SU-DHL-6 (cell line): ENCODE measurements around the gene IL22.

Source experiments
- H2AFZ ChIP-seq: fragments of 200-600 bp; sonication (generic); 2 replicates; pipeline ENCODE4 v1.6.1; 2014; ENCODE audit warnings: low read depth, mild to moderate bottlenecking, moderate library complexity, mixed read lengths, antibody characterized with exemption, low read length; ENCODE audit not compliant: severe bottlenecking
- H3F3A ChIP-seq: fragments of 200-600 bp; shearing (Covaris generic); 2 replicates; pipeline ENCODE4 v1.6.0; 2016; ENCODE audit warnings: antibody characterized with exemption, mild to moderate bottlenecking; ENCODE audit not compliant: insufficient read depth
- H3K27ac ChIP-seq: fragments of 200-600 bp; sonication (generic); 2 replicates; pipeline ENCODE4 v1.5.1; 2016; ENCODE audit warnings: low read depth, mild to moderate bottlenecking, low read length, moderate library complexity, mixed read lengths
- H3K27me3 ChIP-seq: fragments of 200-600 bp; sonication (generic), shearing (Covaris generic); 2 replicates; pipeline ENCODE4 v1.6.0; 2014; ENCODE audit warnings: mild to moderate bottlenecking, low read length
- H3K36me3 ChIP-seq: fragments of 200-600 bp; sonication (generic); 2 replicates; pipeline ENCODE4 v1.6.1; 2014; ENCODE audit warnings: mild to moderate bottlenecking, low read length, mixed read lengths
- H3K4me2 ChIP-seq: fragments of 300-600, 200-600 bp; shearing (Covaris generic), sonication (generic); 2 replicates; pipeline ENCODE4 v1.6.0; 2014; ENCODE audit warnings: low read length, low read depth, mild to moderate bottlenecking; ENCODE audit not compliant: poor library complexity, severe bottlenecking
- H3K4me3 ChIP-seq: fragments of 200-600 bp; sonication (generic); 2 replicates; pipeline ENCODE4 v1.5.1; 2014; ENCODE audit warnings: antibody characterized with exemption, low read length, mild to moderate bottlenecking, mixed read lengths; ENCODE audit not compliant: insufficient read depth, poor library complexity, severe bottlenecking
- H3K79me2 ChIP-seq: fragments of 200-600 bp; sonication (generic); 2 replicates; pipeline ENCODE4 v1.6.1; 2014; ENCODE audit warnings: mild to moderate bottlenecking, low read length, moderate library complexity; ENCODE audit not compliant: insufficient read depth
- H3K9ac ChIP-seq: fragments of 200-600 bp; sonication (generic); 2 replicates; pipeline ENCODE4 v1.7.0; 2014; ENCODE audit warnings: mild to moderate bottlenecking, low read length
- H3K9me2 ChIP-seq: fragments of 200-600 bp; sonication (generic); replicated peaks from 2 replicates; pipeline ENCODE4 v1.6.1; 2014; ENCODE audit warnings: low read length; ENCODE audit not compliant: insufficient read depth
- H3K9me3 ChIP-seq: fragments of 200-600 bp; sonication (generic); 2 replicates; pipeline ENCODE4 v1.6.1; 2014; ENCODE audit warnings: low read length, mixed read lengths; ENCODE audit not compliant: insufficient read depth
- H4K20me1 ChIP-seq: fragments of 200-600 bp; sonication (generic); 2 replicates; pipeline ENCODE4 v1.6.1; 2014; ENCODE audit warnings: low read depth, mild to moderate bottlenecking, antibody characterized with exemption, low read length, moderate library complexity, mixed read lengths
- EZH2phosphoT487 ChIP-seq: fragments of 200-600 bp; sonication (generic), shearing (Covaris generic); conservative IDR thresholded peaks from 2 replicates; pipeline ENCODE4 v1.6.1; 2018; ENCODE audit warnings: mild to moderate bottlenecking, antibody characterized with exemption, low read length, moderate library complexity, mixed read lengths
- TF ChIP-seq, protein P1 (sequence below): fragments of 200-600 bp; sonication (generic); IDR thresholded peaks from one replicate; pipeline ENCODE4 v1.5.1; 2017; ENCODE audit warnings: antibody characterized with exemption, mild to moderate bottlenecking, low read length, moderate library complexity; ENCODE audit not compliant: insufficient read depth, poor library complexity, severe bottlenecking

Gene IL22

GRCh38 chr12:68264158-68264855, 10.9 kb upstream of the IL22 start:
- Histone ChIP-seq H3K9ac (no peak overlapping the region), H3K4me3 (no peak overlapping the region), H3K79me2 (no peaks in the 10 kb centered on the region), H3F3A (no peaks in the 10 kb centered on the region), H2AFZ (no peak overlapping the region), H3K9me2 (no peaks in the 10 kb centered on the region), H4K20me1 (no peaks in the 10 kb centered on the region), H3K9me3 (no peaks in the 10 kb centered on the region), H3K36me3 (no peaks in the 10 kb centered on the region), H3K4me2 (no peak overlapping the region), H3K27me3 (no peaks in the 10 kb centered on the region), H3K27ac (no peak overlapping the region)
- no peak for TF ChIP-seq EZH2phosphoT487
- TF ChIP-seq, protein P1, sequence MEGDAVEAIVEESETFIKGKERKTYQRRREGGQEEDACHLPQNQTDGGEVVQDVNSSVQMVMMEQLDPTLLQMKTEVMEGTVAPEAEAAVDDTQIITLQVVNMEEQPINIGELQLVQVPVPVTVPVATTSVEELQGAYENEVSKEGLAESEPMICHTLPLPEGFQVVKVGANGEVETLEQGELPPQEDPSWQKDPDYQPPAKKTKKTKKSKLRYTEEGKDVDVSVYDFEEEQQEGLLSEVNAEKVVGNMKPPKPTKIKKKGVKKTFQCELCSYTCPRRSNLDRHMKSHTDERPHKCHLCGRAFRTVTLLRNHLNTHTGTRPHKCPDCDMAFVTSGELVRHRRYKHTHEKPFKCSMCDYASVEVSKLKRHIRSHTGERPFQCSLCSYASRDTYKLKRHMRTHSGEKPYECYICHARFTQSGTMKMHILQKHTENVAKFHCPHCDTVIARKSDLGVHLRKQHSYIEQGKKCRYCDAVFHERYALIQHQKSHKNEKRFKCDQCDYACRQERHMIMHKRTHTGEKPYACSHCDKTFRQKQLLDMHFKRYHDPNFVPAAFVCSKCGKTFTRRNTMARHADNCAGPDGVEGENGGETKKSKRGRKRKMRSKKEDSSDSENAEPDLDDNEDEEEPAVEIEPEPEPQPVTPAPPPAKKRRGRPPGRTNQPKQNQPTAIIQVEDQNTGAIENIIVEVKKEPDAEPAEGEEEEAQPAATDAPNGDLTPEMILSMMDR = no peak

DNA sequence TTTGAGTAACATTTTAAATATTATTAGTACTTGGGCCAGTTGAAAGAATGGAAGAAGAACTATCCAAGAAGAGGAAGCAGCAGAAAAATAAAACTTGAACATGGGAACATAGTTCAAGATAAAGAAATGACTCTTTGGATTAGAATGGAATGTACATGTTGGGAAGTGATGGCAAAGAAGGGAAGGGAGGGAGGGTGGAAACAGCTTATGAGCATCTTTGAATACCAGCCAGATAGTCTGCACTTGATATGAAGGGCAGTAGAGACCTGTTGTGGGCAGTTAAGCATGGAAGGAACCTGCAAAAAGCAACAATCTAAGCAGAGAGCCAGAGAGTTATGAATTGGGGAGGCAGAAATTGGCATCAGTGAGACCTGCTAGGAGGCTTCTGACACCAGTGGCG, 10.0 kb upstream of the IL22 start:
- H3K27ac ChIP-seq = no peak overlapping the region
- no peaks in the 10 kb centered on the region for H3K9me2 ChIP-seq
- no peaks in the 10 kb centered on the region for H3K79me2 ChIP-seq
- no peak overlapping the region for H3K4me2 ChIP-seq
- no peaks in the 10 kb centered on the region for H3F3A ChIP-seq
- no peaks in the 10 kb centered on the region for H3K27me3 ChIP-seq
- no peak overlapping the region for H3K4me3 ChIP-seq
- TF ChIP-seq, protein P1 = no peak
- TF ChIP-seq EZH2phosphoT487 = no peak
- no peaks in the 10 kb centered on the region for H3K9me3 ChIP-seq
- no peaks in the 10 kb centered on the region for H4K20me1 ChIP-seq
- no peak overlapping the region for H2AFZ ChIP-seq
- no peaks in the 10 kb centered on the region for H3K36me3 ChIP-seq
- H3K9ac ChIP-seq = no peak overlapping the region

- H2AFZ ChIP-seq = no peak overlapping the region
- H3K9me3 ChIP-seq = no peaks in the 10 kb centered on the region
- no peak overlapping the region for H3K4me3 ChIP-seq
- H3F3A ChIP-seq = no peaks in the 10 kb centered on the region
- no peak for TF ChIP-seq EZH2phosphoT487
- H3K9me2 ChIP-seq = no peaks in the 10 kb centered on the region
- H3K27me3 ChIP-seq = no peaks in the 10 kb centered on the region
- H3K79me2 ChIP-seq = no peaks in the 10 kb centered on the region
- no peak overlapping the region for H3K9ac ChIP-seq
- H3K36me3 ChIP-seq = no peaks in the 10 kb centered on the region
- H3K27ac ChIP-seq = no peak overlapping the region
- no peaks in the 10 kb centered on the region for H4K20me1 ChIP-seq
- H3K4me2 ChIP-seq = no peak overlapping the region
These were observed 8.5 kb upstream of the IL22 start for GRCh38 chr12:68261896-68262295.

GRCh38 chr12:68260153-68260552, 6.7 kb upstream of the IL22 start:
- no peak for TF ChIP-seq EZH2phosphoT487
- TF ChIP-seq, protein P1 = no peak
- no peak overlapping the region for H3K4me3 ChIP-seq
- H3K27ac ChIP-seq = no peak overlapping the region

More at GRCh38 chr12:68260153-68260552, 6.7 kb upstream of the IL22 start:
- Histone ChIP-seq H3K9ac (no peak overlapping the region), H3K79me2 (no peaks in the 10 kb centered on the region), H3K36me3 (no peaks in the 10 kb centered on the region), H2AFZ (no peak overlapping the region), H3K27me3 (no peaks in the 10 kb centered on the region), H3K4me2 (no peak overlapping the region), H4K20me1 (no peaks in the 10 kb centered on the region), H3K9me2 (no peaks in the 10 kb centered on the region), H3F3A (no peaks in the 10 kb centered on the region), H3K9me3 (no peaks in the 10 kb centered on the region)
